GM12892 (cell line): ENCODE measurements around the gene AVPR1B.

Experiments used
- POLR2A ChIP-seq: IDR thresholded peaks from 2 replicates; pipeline ENCODE4 v1.6.1; 2011; ENCODE audit warnings: low read depth, low read length, control low read depth
- TAF1 ChIP-seq: IDR thresholded peaks from 2 replicates; pipeline ENCODE4 v1.6.1; 2011; ENCODE audit warnings: low read depth, mild to moderate bottlenecking, control low read depth, low read length, borderline replicate concordance

DNA sequence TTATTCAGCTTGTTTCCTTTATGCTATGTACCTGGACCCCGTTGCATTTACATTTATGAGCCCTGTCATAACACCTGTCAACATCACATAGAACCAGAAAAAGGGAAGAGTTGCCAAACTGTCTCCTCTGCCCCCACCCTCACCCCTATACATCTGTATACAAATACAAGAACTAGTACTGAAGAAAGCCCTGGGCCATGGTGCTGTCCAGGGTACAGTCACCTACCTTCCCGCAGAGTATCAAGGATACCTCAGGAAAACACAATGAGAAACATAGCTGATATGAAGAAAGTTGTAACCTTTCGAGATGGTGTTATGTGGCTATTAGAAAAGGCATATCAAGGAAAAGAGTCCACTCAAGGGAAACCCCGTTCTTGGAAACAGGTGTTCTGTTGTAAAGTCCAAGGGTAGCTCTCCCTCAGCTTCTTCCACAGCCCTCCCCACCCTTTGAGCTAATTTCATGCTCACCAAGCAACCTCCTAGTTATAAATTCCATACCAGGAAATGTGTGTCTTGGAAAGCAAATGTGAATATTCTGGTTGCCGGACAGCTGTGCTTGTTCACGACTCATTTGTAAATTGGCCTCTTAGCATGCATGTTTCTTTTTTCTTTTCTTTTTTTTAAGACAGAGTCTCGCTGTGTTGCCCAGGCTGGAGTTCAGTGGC is 16.7 kb upstream of the AVPR1B start:
- TF ChIP-seq POLR2A (no peak), TAF1 (no peak)
